Metanephros (tissue), 1 donor: ENCODE measurements around the gene STN1. TPM values are rescaled to one million over a fixed set of nuclear protein-coding genes. Genes with fewer than 3 reads are reported as not detected.

Source experiments
- total RNA-seq: library from RNA; depleted of rRNA; stranded (reverse); fragments of >200 nt; gene quantifications from one replicate; pipeline ENCODE4 v1.2.3, GENCODE V29; 2014

Gene STN1
- total RNA-seq, result 27.9 TPM

DNA sequence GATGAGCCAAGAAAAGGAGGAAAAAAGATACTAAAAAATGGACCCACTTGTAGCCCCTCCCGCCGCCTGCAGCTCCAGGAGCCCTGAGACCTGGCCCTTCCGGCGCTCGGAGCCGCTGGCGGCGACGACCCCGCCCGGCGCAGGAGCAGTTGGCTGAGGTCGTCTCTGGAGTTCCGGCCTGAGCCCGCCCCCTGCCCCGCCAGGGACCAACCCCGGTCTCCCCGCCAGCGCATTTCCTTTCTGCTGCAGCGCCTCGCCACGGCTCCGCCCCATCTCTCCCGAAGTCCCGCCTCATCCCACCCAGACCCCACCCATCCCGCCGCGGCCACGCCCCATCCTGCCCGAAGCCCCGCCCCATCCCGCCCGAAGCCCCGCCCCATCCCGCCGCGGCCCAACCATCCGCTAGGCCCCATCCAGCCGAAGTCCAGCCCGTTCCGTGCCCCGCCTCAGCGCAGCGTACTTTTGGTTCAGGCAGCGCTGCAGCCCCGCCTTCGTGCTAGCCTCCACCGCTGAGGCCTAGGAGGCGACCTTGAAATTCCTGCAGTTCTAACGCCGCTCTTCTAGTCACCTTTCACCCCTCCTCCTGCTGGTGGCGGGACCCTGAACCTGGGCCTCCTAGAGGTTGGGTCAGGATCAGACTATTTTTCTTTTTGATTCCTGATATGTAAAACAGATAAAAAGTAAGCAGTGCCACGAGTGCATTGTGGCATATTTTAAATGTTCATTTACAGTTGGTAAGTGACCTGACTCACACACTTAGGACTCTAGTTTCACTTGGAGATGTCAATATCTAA is at the start of gene STN1:
Gene STN1 (minus strand): TSS at position 132 of the 794 bp plus-strand sequence. CDS start 590 bp downstream, outside the sequence.

GRCh38 chr10:103966671-103967447 is 48.9 kb upstream of the STN1 start, which contains the start of gene SLK:
SLK (plus strand) TSS chr10:103967140; CDS start chr10:103967746, 606 bp downstream.

GRCh38 chr10:103855424-103855823 is 62.6 kb downstream of the STN1 start, which contains the start of gene SH3PXD2A:
SH3PXD2A (minus strand) TSS chr10:103855576; CDS start chr10:103855266, 310 bp downstream.

Other genes with a start within 250 kb of the STN1 start
- 37.0 TPM for gene SH3PXD2A, start 62.6 kb downstream of the STN1 start, total RNA-seq
- gene SLK, start 49.0 kb upstream of the STN1 start, total RNA-seq, result 40.2 TPM
- gene COL17A1, start 167.7 kb upstream of the STN1 start, total RNA-seq, result 1.2 TPM
- gene SFR1, start 204.0 kb upstream of the STN1 start, total RNA-seq, result 6.1 TPM